Calu3 (cell line): Measurements from ENCODE around the gene ZNF14. TPM values are rescaled to one million over a fixed set of nuclear protein-coding genes. Genes with fewer than 3 reads are reported as not detected.
"Not testable (repeated sequence)": the region's sequence is repeated elsewhere in the genome, so short reads cannot be mapped to it uniquely, and the experiment has no call there.

Source experiments
- BruUV-seq: library from RNA; stranded (reverse); fragments of 400-500 nt; replicated peaks from 2 replicates; lab custom pipeline; 2021; lab: Mats Ljungman, UMichigan
- CTCF ChIA-PET: fragments of 300-600 bp; sonication (Branson Sonifier 250); formaldehyde crosslinking; loops from one replicate; lab custom pipeline; 2022; ENCODE audit warnings: antibody characterized with exemption; lab: Charles Lee
- DNase-seq: peaks from one replicate; pipeline ENCODE4 v3.0.0; 2022
- H3K27ac Mint-ChIP-seq: one replicate; pipeline ENCODE4 v1.8.0; 2022; ENCODE audit warnings: mixed read lengths; ENCODE audit not compliant: unreplicated experiment
- H3K27me3 Mint-ChIP-seq: one replicate; pipeline ENCODE4 v1.8.0; 2022; ENCODE audit warnings: mixed read lengths; ENCODE audit not compliant: unreplicated experiment
- H3K36me3 Mint-ChIP-seq: one replicate; pipeline ENCODE4 v1.8.0; 2022; ENCODE audit warnings: mild to moderate bottlenecking, moderate library complexity, mixed read lengths; ENCODE audit not compliant: insufficient read depth, unreplicated experiment
- H3K4me1 Mint-ChIP-seq: one replicate; pipeline ENCODE4 v1.8.0; 2022; ENCODE audit warnings: mild to moderate bottlenecking, low read depth, mixed read lengths; ENCODE audit not compliant: unreplicated experiment
- H3K4me3 Mint-ChIP-seq: one replicate; pipeline ENCODE4 v1.8.0; 2022; ENCODE audit warnings: mild to moderate bottlenecking, low read depth, moderate library complexity, mixed read lengths; ENCODE audit not compliant: unreplicated experiment
- H3K9me3 Mint-ChIP-seq: one replicate; pipeline ENCODE4 v1.8.0; 2022; ENCODE audit warnings: low read depth, mixed read lengths; ENCODE audit not compliant: unreplicated experiment
- CTCF ChIP-seq: fragments of 200-600 bp; IDR thresholded peaks from one replicate; pipeline ENCODE4 v1.8.0; 2022; ENCODE audit warnings: antibody characterized with exemption; ENCODE audit not compliant: unreplicated experiment
- intact Hi-C: fragments of 100-400 bp; cut with micrococcal nuclease; formaldehyde crosslinking; loops from one replicate; pipeline ENCODE4 v1.10.0; 2022; ENCODE audit not compliant: unreplicated experiment
- total RNA-seq: library from RNA; stranded (reverse); gene quantifications from 2 replicates; pipeline ENCODE4 v1.2.3, GENCODE V29; 2022

The ZNF14 gene
- total RNA-seq, 1 experiment from 2014 or later, result 3.1 TPM

GRCh38 chr19:19747357-19748220 is 14.7 kb upstream of the ZNF14 start:
- intact Hi-C loops, result no loop called here
- H3K4me1 Mint-ChIP-seq, result no peaks in the 10 kb centered on the region
- H3K36me3 Mint-ChIP-seq, result no peaks in the 10 kb centered on the region
- H3K4me3 Mint-ChIP-seq, result no peak overlapping the region
- H3K27me3 Mint-ChIP-seq, result no peaks in the 10 kb centered on the region
- DNase-seq, result no peak
- CTCF ChIA-PET, result no interaction called here
- BruUV-seq, result no TSS peak
- H3K27ac Mint-ChIP-seq, result no peak overlapping the region
- TF ChIP-seq CTCF, result no peak
- H3K9me3 Mint-ChIP-seq, result peaks cover 4% of the 10 kb centered on the region

GRCh38 chr19:19746286-19747213 is 13.6 kb upstream of the ZNF14 start:
- no peak overlapping the region for H3K4me3 Mint-ChIP-seq
- H3K4me1 Mint-ChIP-seq, result no peaks in the 10 kb centered on the region
- H3K27me3 Mint-ChIP-seq, result no peaks in the 10 kb centered on the region
- peaks cover 4% of the 10 kb centered on the region for H3K9me3 Mint-ChIP-seq
- TF ChIP-seq CTCF, result no peak
- intact Hi-C loops, result no loop called here
- H3K27ac Mint-ChIP-seq, result no peak overlapping the region
- CTCF ChIA-PET, result no interaction called here
- no peaks in the 10 kb centered on the region for H3K36me3 Mint-ChIP-seq
- no TSS peak for BruUV-seq
- DNase-seq, result no peak

DNA sequence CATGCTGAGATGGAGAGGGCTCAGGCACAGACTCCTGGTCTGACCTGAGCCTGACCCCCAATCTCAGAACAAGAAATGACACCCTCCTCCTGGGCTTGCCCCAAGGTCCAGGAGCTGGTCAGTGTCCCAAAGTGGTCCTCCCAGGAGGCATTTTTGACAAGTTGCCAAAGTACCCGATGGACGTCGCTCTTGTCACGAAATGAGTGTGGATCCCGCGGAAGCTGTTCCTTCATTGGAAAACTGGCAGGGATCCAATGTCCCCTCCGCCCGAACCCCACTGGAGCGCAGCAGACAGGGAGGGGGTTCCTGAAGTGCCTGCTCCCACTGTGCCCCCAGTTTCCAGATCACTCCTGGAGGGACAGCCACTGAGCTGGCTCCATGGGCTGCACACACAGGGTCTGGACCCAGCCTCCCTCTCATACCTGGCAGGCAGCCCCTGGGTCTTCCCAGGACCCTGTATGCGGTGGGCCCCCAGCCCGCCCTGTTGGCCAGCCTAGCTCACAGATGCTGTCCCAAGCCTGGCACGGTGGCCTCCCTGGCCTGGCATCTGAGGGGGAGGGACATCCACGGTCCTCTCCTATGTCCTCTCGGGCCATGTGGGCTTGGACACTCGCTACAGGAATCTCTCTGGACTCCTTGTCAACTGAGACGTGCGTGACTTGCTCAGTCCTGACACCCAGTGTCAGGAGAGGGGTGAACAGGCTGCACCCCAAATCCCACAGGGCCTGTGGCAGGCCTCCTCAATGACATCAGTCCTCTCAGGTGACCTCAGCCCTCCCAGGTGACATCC is 12.8 kb upstream of the ZNF14 start:
- BruUV-seq, result no TSS peak
- no peaks in the 10 kb centered on the region for H3K27me3 Mint-ChIP-seq
- no peak for DNase-seq
- CTCF ChIA-PET, result no interaction called here
- H3K4me3 Mint-ChIP-seq, result no peak overlapping the region
- no peaks in the 10 kb centered on the region for H3K4me1 Mint-ChIP-seq
- no peak overlapping the region for H3K27ac Mint-ChIP-seq
- H3K9me3 Mint-ChIP-seq, result peaks cover 2% of the 10 kb centered on the region
- H3K36me3 Mint-ChIP-seq, result no peaks in the 10 kb centered on the region
- intact Hi-C loops, result no loop called here
- no peak for TF ChIP-seq CTCF

GRCh38 chr19:19744641-19745040 is 11.7 kb upstream of the ZNF14 start:
- H3K4me1 Mint-ChIP-seq, result no peaks in the 10 kb centered on the region
- no peaks in the 10 kb centered on the region for H3K36me3 Mint-ChIP-seq
- intact Hi-C loops, result no loop called here
- CTCF ChIA-PET, result no interaction called here
- no peak overlapping the region for H3K4me3 Mint-ChIP-seq
- H3K27me3 Mint-ChIP-seq, result no peaks in the 10 kb centered on the region
- peaks cover 2% of the 10 kb centered on the region for H3K9me3 Mint-ChIP-seq
- no peak for TF ChIP-seq CTCF
- no TSS peak for BruUV-seq
- DNase-seq, result no peak
- H3K27ac Mint-ChIP-seq, result no peak overlapping the region

DNA sequence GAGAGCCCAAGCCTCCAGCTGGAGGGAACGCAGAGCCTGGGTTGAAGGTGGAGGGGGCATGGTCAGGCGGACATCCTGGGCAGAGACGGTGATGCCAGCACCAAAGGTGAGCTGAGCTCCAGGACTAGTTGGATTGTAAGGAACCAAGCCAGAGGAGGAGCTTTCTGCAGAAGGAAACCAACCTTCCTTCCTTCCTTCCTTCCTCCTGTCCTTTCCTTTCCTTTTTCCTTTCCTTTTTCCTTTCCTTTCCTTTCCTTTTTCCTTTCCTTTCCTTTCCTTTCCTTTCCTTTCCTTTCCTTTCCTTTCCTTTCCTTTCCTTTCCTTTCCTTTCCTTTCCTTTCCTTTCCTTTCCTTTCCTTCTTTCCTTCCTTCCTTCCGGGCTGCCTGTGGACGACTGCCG is 11.0 kb upstream of the ZNF14 start:
- H3K9me3 Mint-ChIP-seq, intact Hi-C loops, CTCF ChIA-PET, H3K36me3 Mint-ChIP-seq, H3K27ac Mint-ChIP-seq, H3K27me3 Mint-ChIP-seq, DNase-seq, H3K4me1 Mint-ChIP-seq, H3K4me3 Mint-ChIP-seq, BruUV-seq: not testable (repeated sequence)
